Measurements from ENCODE around the gene SSX2IP.

- TF ChIP-seq ZNF302 (tag by site-specific recombination; IDR thresholded peaks at IDR 0.05; ENCODE audit: low read depth) (no peak), CTCF (tag by site-specific recombination; IDR thresholded peaks at IDR 0.05) (no peak), PATZ1 (tag by site-specific recombination; IDR thresholded peaks at IDR 0.05) (no peak), ZNF514 (tag by site-specific recombination; IDR thresholded peaks at IDR 0.05) (no peak), HOXA7 (CRISPR knock-in tag; IDR thresholded peaks at IDR 0.05; ENCODE audit: borderline replicate concordance) (no peak), ZBTB7A (tag by site-specific recombination; IDR thresholded peaks at IDR 0.05; ENCODE audit: low read depth) (no peak), SP2 (tag by site-specific recombination; IDR thresholded peaks at IDR 0.05) (no peak), REST (tag by site-specific recombination; IDR thresholded peaks at IDR 0.05) (no peak), SP3 (tag by site-specific recombination; IDR thresholded peaks at IDR 0.05) (no peak), KLF7 (tag by site-specific recombination; IDR thresholded peaks at IDR 0.05; ENCODE audit: borderline replicate concordance) (no peak), ZNF223 (tag by site-specific recombination; IDR thresholded peaks at IDR 0.05) (no peak), GLIS1 (tag by site-specific recombination; IDR thresholded peaks at IDR 0.05) (no peak), ZNF558 (tag by site-specific recombination; IDR thresholded peaks at IDR 0.05) (no peak), ZNF121 (tag by site-specific recombination; IDR thresholded peaks at IDR 0.05) (no peak)
Observed at GRCh38 chr1:84611091-84611490, 79.2 kb downstream of the SSX2IP start.
